PC-9 (cell line): ENCODE data around the gene KLRC2.

Source experiments
- CTCF ChIP-seq: fragments of 200-600 bp; sonication (generic); conservative IDR thresholded peaks from 2 replicates; pipeline ENCODE4 v1.6.1; 2017; ENCODE audit warnings: mixed run types, antibody characterized with exemption, mild to moderate bottlenecking, moderate library complexity
- EZH2 ChIP-seq: fragments of 200-600 bp; sonication (generic); IDR thresholded peaks from 2 replicates; pipeline ENCODE4 v1.8.0; 2017; ENCODE audit warnings: antibody characterized with exemption, low read depth

GRCh38 chr12:10448236-10448635 lies 12.4 kb upstream of the KLRC2 start:
- no peak for TF ChIP-seq CTCF
- no peak for TF ChIP-seq EZH2
